ENCODE results near the gene VOPP1.
A peak's percentile ranks its signal among the peaks of the same experiment; 100 is the strongest.

Gene VOPP1

GRCh38 chr7:55594870-55595269, 22.6 kb upstream of the VOPP1 start:
- no peak for TF ChIP-seq CTCF (conservative IDR thresholded peaks at IDR 0.05; ENCODE audit: low read depth)
- no peak for DNase-seq (ENCODE audit: low spot score)
- CTCF ChIA-PET = no interaction called here
- no peak overlapping the region for H3K27ac ChIP-seq
- POLR2A ChIA-PET (ENCODE audit: low non-redundant PET) = no interaction called here

- H3K27ac ChIP-seq = no peak overlapping the region
- CTCF ChIA-PET = interaction anchor here (1.4 kb wide), 1 partner anchor 27 kb away, joined by 3 read pairs; no protein-coding TSS in a partner anchor
- POLR2A ChIA-PET (ENCODE audit: low non-redundant PET) = no interaction called here
- no peak for TF ChIP-seq CTCF (conservative IDR thresholded peaks at IDR 0.05; ENCODE audit: low read depth)
- no peak for DNase-seq (ENCODE audit: low spot score)
Measured at GRCh38 chr7:55594414-55594813, 22.1 kb upstream of the VOPP1 start.

- H3K27ac ChIP-seq = no peak overlapping the region
- ChIA-PET POLR2A (ENCODE audit: low non-redundant PET) (no interaction called here), CTCF (interaction anchor here (0.6 to 1.4 kb wide), 9 partner anchors 10 to 819 kb away, joined by 3 to 6 read pairs (median 3); partner anchors contain the start of gene PHKG1)
- TF ChIP-seq CTCF (conservative IDR thresholded peaks at IDR 0.05; ENCODE audit: low read depth) = peak; percentile 95
- DNase-seq (ENCODE audit: low spot score) = peak; percentile 66
Measured at GRCh38 chr7:55593515-55594318, 21.4 kb upstream of the VOPP1 start.

- TF ChIP-seq CTCF (conservative IDR thresholded peaks at IDR 0.05; ENCODE audit: low read depth) = no peak
- POLR2A ChIA-PET (ENCODE audit: low non-redundant PET) = no interaction called here
- no peak for DNase-seq (ENCODE audit: low spot score)
- H3K27ac ChIP-seq = no peak overlapping the region
- CTCF ChIA-PET = interaction anchor here (0.6 to 1.4 kb wide), 10 partner anchors 9 to 820 kb away, joined by 3 to 6 read pairs (median 3); partner anchors contain the start of gene PHKG1
Measured at GRCh38 chr7:55593172-55593514, 20.8 kb upstream of the VOPP1 start.

GRCh38 chr7:55592492-55592891, 20.2 kb upstream of the VOPP1 start:
- ChIA-PET POLR2A (ENCODE audit: low non-redundant PET) (no interaction called here), CTCF (interaction anchor here (0.6 kb wide), 2 partner anchors 819 to 1125 kb away, joined by 3 read pairs; no protein-coding TSS in a partner anchor)
- no peak for DNase-seq (ENCODE audit: low spot score)
- H3K27ac ChIP-seq = no peak overlapping the region
- no peak for TF ChIP-seq CTCF (conservative IDR thresholded peaks at IDR 0.05; ENCODE audit: low read depth)

- no peak for DNase-seq (ENCODE audit: low spot score)
- POLR2A ChIA-PET (ENCODE audit: low non-redundant PET) = no interaction called here
Measured at GRCh38 chr7:55591282-55591931, 19.1 kb upstream of the VOPP1 start.

More at GRCh38 chr7:55591282-55591931, 19.1 kb upstream of the VOPP1 start:
- H3K27ac ChIP-seq = no peak overlapping the region
- no peak for TF ChIP-seq CTCF (conservative IDR thresholded peaks at IDR 0.05; ENCODE audit: low read depth)
- CTCF ChIA-PET = interaction anchor here (0.6 kb wide), 1 partner anchor 49 kb away, joined by 3 read pairs; no protein-coding TSS in a partner anchor
